Natural killer cell (primary cell): ENCODE results near the gene FGF12. TPM values are rescaled to one million over a fixed set of nuclear protein-coding genes. Genes with fewer than 3 reads are reported as not detected.

Source experiments
- ATAC-seq, 3 donors: fragments of 150-1000 bp in 2 of 3; fragments of 200-7000 bp in 1 of 3; cut with Tn5 transposase; 1 replicate in 1 of 3; 2 replicates in 2 of 3; pipeline ENCODE4 v1.10.0; 2021; ENCODE audit warnings: mild to moderate bottlenecking in 2 of 3, moderate library complexity in 2 of 3
- DNase-seq, 2 donors: peaks; one replicate each; pipeline versions ENCODE4 v3.0.0 to v3.0.0-alpha.2; 2013 to 2021; ENCODE audit warnings: mixed read lengths in 1 of 2
- H3K27ac ChIP-seq: one replicate; pipeline ENCODE4 v1.5.1; 2013; ENCODE audit warnings: mild to moderate bottlenecking, low read length
- H3K27me3 ChIP-seq: one replicate; pipeline ENCODE4 v1.6.1; 2013; ENCODE audit warnings: low read length; ENCODE audit not compliant: control insufficient read depth, insufficient read depth
- H3K36me3 ChIP-seq: one replicate; pipeline ENCODE4 v1.6.1; 2013; ENCODE audit warnings: low read length; ENCODE audit not compliant: control insufficient read depth, insufficient read depth
- H3K4me1 ChIP-seq: one replicate; pipeline ENCODE4 v1.6.1; 2013; ENCODE audit warnings: low read length; ENCODE audit not compliant: control insufficient read depth, insufficient read depth
- H3K4me3 ChIP-seq: one replicate; pipeline ENCODE4 v1.5.1; 2013; ENCODE audit warnings: low read length
- H3K9me3 ChIP-seq: one replicate; pipeline ENCODE4 v1.6.1; 2013; ENCODE audit warnings: low read length; ENCODE audit not compliant: control insufficient read depth, insufficient read depth
- H3K27ac Mint-ChIP-seq, 2 donors: one replicate each; pipeline ENCODE4 v1.8.0; 2022; ENCODE audit warnings: mild to moderate bottlenecking in 2 of 2, mixed read lengths in 2 of 2, moderate library complexity in 1 of 2
- H3K27me3 Mint-ChIP-seq, 2 donors: one replicate each; pipeline ENCODE4 v1.8.0; 2022; ENCODE audit warnings: low read depth in 2 of 2, mixed read lengths in 2 of 2
- H3K36me3 Mint-ChIP-seq: one replicate; pipeline ENCODE4 v1.8.0; 2022; ENCODE audit warnings: mixed read lengths
- H3K4me1 Mint-ChIP-seq, 2 donors: one replicate each; pipeline ENCODE4 v1.8.0; 2022; ENCODE audit warnings: mixed read lengths in 2 of 2
- H3K4me3 Mint-ChIP-seq: one replicate; pipeline ENCODE4 v1.8.0; 2022; ENCODE audit warnings: mild to moderate bottlenecking, moderate library complexity, mixed read lengths
- H3K9me3 Mint-ChIP-seq, 2 donors: one replicate each; pipeline ENCODE4 v1.8.0; 2022; ENCODE audit warnings: mixed read lengths in 2 of 2
- CTCF ChIP-seq: fragments of 200-600 bp; IDR thresholded peaks from one replicate; pipeline ENCODE4 v1.8.0; 2022; ENCODE audit warnings: antibody characterized with exemption
- WGBS: methylation state at CpG from one replicate; pipeline ENCODE4 v1.1.7; 2013; ENCODE audit warnings: missing lambda C conversion rate; ENCODE audit not compliant: insufficient coverage; 5-methylcytosine and 5-hydroxymethylcytosine counted together
- intact Hi-C: fragments of 100-400 bp; cut with micrococcal nuclease; formaldehyde crosslinking; loops from one replicate; pipeline ENCODE4 v1.14.2; 2022
- total RNA-seq, 4 donors: library from RNA; stranded (reverse); fragments of 120-200 nt in 1 of 4; gene quantifications; one replicate each; pipeline versions ENCODE4 v1.2.3 to v1.2.4, GENCODE V29; 2013 to 2022

The FGF12 gene
- total RNA-seq, 3 donors from 2014 or later (not counting 1 experiment from before 2014, with no cell fraction given): not detected

GRCh38 chr3:192409838-192410683 is 317.3 kb downstream of the FGF12 start:
- peaks cover 4 to 6% of the 10 kb centered on the region in 2 donors for H3K9me3 Mint-ChIP-seq
- DNase-seq: no peak
- no peaks in the 10 kb centered on the region for H3K9me3 ChIP-seq
- H3K4me1 Mint-ChIP-seq: no peaks in the 10 kb centered on the region
- H3K4me1 ChIP-seq: peaks cover 5% of the 10 kb centered on the region
- no peaks in the 10 kb centered on the region for H3K36me3 Mint-ChIP-seq
- intact Hi-C loops: no loop called here
- H3K27ac ChIP-seq: no peak overlapping the region
- WGBS: 2% methylated on average over 47 of the region's 53 CpGs
- H3K4me3 Mint-ChIP-seq: no peak overlapping the region
- no peak for ATAC-seq
- H3K27me3 ChIP-seq: peaks cover 3% of the 10 kb centered on the region
- no peak overlapping the region for H3K27ac Mint-ChIP-seq
- TF ChIP-seq CTCF: no peak
- H3K27me3 Mint-ChIP-seq: peaks cover 26 to 45% of the 10 kb centered on the region in 2 donors
- no peak overlapping the region for H3K4me3 ChIP-seq
- no peaks in the 10 kb centered on the region for H3K36me3 ChIP-seq

DNA sequence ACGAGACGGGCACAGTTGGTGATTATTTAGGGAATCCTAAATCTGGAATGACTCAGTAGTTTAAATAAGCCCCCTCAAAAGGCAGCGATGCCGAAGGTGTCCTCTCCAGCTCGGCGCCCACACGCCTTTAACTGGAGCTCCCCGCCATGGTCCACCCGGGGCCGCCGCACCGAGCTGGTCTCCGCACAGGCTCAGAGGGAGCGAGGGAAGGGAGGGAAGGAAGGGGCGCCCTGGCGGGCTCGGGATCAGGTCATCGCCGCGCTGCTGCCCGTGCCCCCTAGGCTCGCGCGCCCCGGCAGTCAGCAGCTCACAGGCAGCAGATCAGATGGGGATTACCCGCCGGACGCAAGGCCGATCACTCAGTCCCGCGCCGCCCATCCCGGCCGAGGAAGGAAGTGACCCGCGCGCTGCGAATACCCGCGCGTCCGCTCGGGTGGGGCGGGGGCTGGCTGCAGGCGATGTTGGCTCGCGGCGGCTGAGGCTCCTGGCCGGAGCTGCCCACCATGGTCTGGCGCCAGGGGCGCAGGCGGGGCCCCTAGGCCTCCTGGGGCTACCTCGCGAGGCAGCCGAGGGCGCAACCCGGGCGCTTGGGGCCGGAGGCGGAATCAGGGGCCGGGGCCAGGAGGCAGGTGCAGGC is 318.0 kb downstream of the FGF12 start:
- no peak for ATAC-seq
- no peak overlapping the region for H3K4me3 Mint-ChIP-seq
- DNase-seq: no peak
- 2% methylated on average over 61 of the region's 61 CpGs for WGBS
- H3K27ac Mint-ChIP-seq: no peak overlapping the region
- H3K4me1 Mint-ChIP-seq: no peaks in the 10 kb centered on the region
- Histone ChIP-seq H3K36me3 (no peaks in the 10 kb centered on the region), H3K9me3 (no peaks in the 10 kb centered on the region), H3K27ac (no peak overlapping the region), H3K27me3 (peaks cover 3% of the 10 kb centered on the region), H3K4me1 (peaks cover 5% of the 10 kb centered on the region), H3K4me3 (no peak overlapping the region)
- peaks cover 4 to 6% of the 10 kb centered on the region in 2 donors for H3K9me3 Mint-ChIP-seq
- peaks cover 26 to 45% of the 10 kb centered on the region in 2 donors for H3K27me3 Mint-ChIP-seq
- TF ChIP-seq CTCF: no peak
- intact Hi-C loops: no loop called here
- no peaks in the 10 kb centered on the region for H3K36me3 Mint-ChIP-seq

DNA sequence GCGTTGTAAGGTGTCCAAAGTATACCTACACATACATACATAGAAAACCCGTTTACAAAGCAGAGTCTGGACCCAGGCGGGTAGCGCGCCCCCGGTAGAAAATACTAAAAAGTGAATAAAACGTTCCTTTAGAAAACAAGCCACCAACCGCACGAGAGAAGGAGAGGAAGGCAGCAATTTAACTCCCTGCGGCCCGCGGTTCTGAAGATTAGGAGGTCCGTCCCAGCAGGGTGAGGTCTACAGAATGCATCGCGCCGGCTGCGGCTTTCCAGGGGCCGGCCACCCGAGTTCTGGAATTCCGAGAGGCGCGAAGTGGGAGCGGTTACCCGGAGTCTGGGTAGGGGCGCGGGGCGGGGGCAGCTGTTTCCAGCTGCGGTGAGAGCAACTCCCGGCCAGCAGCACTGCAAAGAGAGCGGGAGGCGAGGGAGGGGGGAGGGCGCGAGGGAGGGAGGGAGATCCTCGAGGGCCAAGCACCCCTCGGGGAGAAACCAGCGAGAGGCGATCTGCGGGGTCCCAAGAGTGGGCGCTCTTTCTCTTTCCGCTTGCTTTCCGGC is 318.6 kb downstream of the FGF12 start:
- no peak for ATAC-seq
- Mint-ChIP-seq H3K4me3 (no peak overlapping the region), H3K27ac (no peak overlapping the region), H3K27me3 (peaks cover 26 to 45% of the 10 kb centered on the region in 2 donors), H3K4me1 (no peaks in the 10 kb centered on the region), H3K36me3 (no peaks in the 10 kb centered on the region), H3K9me3 (peaks cover 4 to 6% of the 10 kb centered on the region in 2 donors)
- TF ChIP-seq CTCF: no peak
- intact Hi-C loops: no loop called here
- Histone ChIP-seq H3K36me3 (no peaks in the 10 kb centered on the region), H3K27ac (no peak overlapping the region), H3K4me3 (no peak overlapping the region), H3K9me3 (no peaks in the 10 kb centered on the region), H3K4me1 (peaks cover 5% of the 10 kb centered on the region), H3K27me3 (peaks cover 3% of the 10 kb centered on the region)
- DNase-seq: no peak
- under 1% methylated on average over 38 of the region's 41 CpGs for WGBS
